Ascending aorta (tissue), 2 donors: ENCODE measurements around the gene ARL9. TPM values are rescaled to one million over a fixed set of nuclear protein-coding genes. Genes with fewer than 3 reads are reported as not detected.

Source experiments
- DNase-seq, 2 donors: peaks; one replicate each; pipeline ENCODE4 v3.0.0-alpha.2; 2019; ENCODE audit warnings: low spot score in 2 of 2
- H3K27ac ChIP-seq, 2 donors: fragments of 200-600 bp; sonication (generic); one replicate each; pipeline ENCODE4 v1.5.1; 2016 to 2017; ENCODE audit warnings: mild to moderate bottlenecking in 1 of 2
- H3K27me3 ChIP-seq: fragments of 200-600 bp; sonication (generic); one replicate; pipeline ENCODE4 v1.5.1; 2017
- H3K36me3 ChIP-seq, 2 donors: fragments of 200-600 bp; sonication (generic); one replicate each; pipeline ENCODE4 v1.5.1; 2016
- H3K4me1 ChIP-seq, 2 donors: fragments of 200-600 bp; sonication (generic); one replicate each; pipeline ENCODE4 v1.5.1; 2016 to 2017; ENCODE audit warnings: mild to moderate bottlenecking in 1 of 2
- H3K4me3 ChIP-seq, 2 donors: fragments of 200-600 bp; sonication (generic); one replicate each; pipeline ENCODE4 v1.5.1; 2016 to 2017; ENCODE audit warnings: mild to moderate bottlenecking in 1 of 2
- H3K9me3 ChIP-seq, 2 donors: fragments of 200-600 bp; sonication (generic); one replicate each; pipeline ENCODE4 v1.5.1; 2016
- CTCF ChIP-seq, 3 experiments: fragments of 200-600 bp in 2 of 3; fragments of 450-650 bp in 1 of 3; sonication (generic) in 2 of 3; IDR thresholded peaks; one replicate each; pipeline ENCODE4 v1.5.1; 2016 to 2019; ENCODE audit warnings: antibody characterized with exemption in 3 of 3, mild to moderate bottlenecking in 1 of 3, moderate library complexity in 1 of 3
- intact Hi-C: fragments of 100-400 bp; cut with DNase I; formaldehyde crosslinking; loops from one replicate; pipeline ENCODE4 v1.15.1; 2023
- total RNA-seq: library from RNA; depleted of rRNA; stranded (reverse); fragments of >200 nt; gene quantifications from one replicate; pipeline ENCODE4 v1.1.0, GENCODE V29; 2016

Gene ARL9
- total RNA-seq, 1 donor from 2014 or later, result not detected

- Histone ChIP-seq H3K4me1 (no peaks in the 10 kb centered on the region), H3K27ac (no peak overlapping the region)
These were observed 39.1 kb downstream of the ARL9 start for GRCh38 chr4:56544573-56545131.

GRCh38 chr4:56550642-56551041 is 45.1 kb downstream of the ARL9 start:
- no peak for DNase-seq
- Histone ChIP-seq H3K36me3 (no peaks in the 10 kb centered on the region), H3K9me3 (no peaks in the 10 kb centered on the region), H3K27ac (no peak overlapping the region), H3K27me3 (no peaks in the 10 kb centered on the region), H3K4me1 (no peaks in the 10 kb centered on the region), H3K4me3 (no peak overlapping the region)
- TF ChIP-seq CTCF (IDR thresholded peaks at IDR 0.05), result no peak
- intact Hi-C loops, result no loop called here

More at GRCh38 chr4:56544573-56545131, 39.1 kb downstream of the ARL9 start:
- no peaks in the 10 kb centered on the region for H3K9me3 ChIP-seq
- DNase-seq, result peak; percentile 14 to 89
- H3K36me3 ChIP-seq, result no peaks in the 10 kb centered on the region
- H3K27me3 ChIP-seq, result no peaks in the 10 kb centered on the region
- intact Hi-C loops, result loop anchor here (1.0 to 5.0 kb wide), 6 partner anchors 14 to 597 kb away; partner anchors contain the start of genes CEP135, PAICS and SRP72
- peak overlapping the region; percentile 7 to 60 for H3K4me3 ChIP-seq
- TF ChIP-seq CTCF (IDR thresholded peaks at IDR 0.05), result peak; percentile 84 to 99 (median 98)

- intact Hi-C loops, result no loop called here
- no peaks in the 10 kb centered on the region for H3K4me1 ChIP-seq
- DNase-seq, result no peak
- no peak overlapping the region for H3K4me3 ChIP-seq
- H3K9me3 ChIP-seq, result no peaks in the 10 kb centered on the region
- no peak for TF ChIP-seq CTCF (IDR thresholded peaks at IDR 0.05)
- H3K27ac ChIP-seq, result no peak overlapping the region
- H3K27me3 ChIP-seq, result no peaks in the 10 kb centered on the region
- no peaks in the 10 kb centered on the region for H3K36me3 ChIP-seq
These were observed 45.9 kb downstream of the ARL9 start for GRCh38 chr4:56551516-56551915.

GRCh38 chr4:56552273-56552672 is 46.7 kb downstream of the ARL9 start:
- Histone ChIP-seq H3K27me3 (no peaks in the 10 kb centered on the region), H3K4me1 (no peaks in the 10 kb centered on the region), H3K36me3 (no peaks in the 10 kb centered on the region), H3K9me3 (no peaks in the 10 kb centered on the region), H3K4me3 (no peak overlapping the region), H3K27ac (no peak overlapping the region)
- DNase-seq, result no peak
- intact Hi-C loops, result no loop called here
- no peak for TF ChIP-seq CTCF (IDR thresholded peaks at IDR 0.05)

- intact Hi-C loops, result no loop called here
- DNase-seq, result no peak
- TF ChIP-seq CTCF (IDR thresholded peaks at IDR 0.05), result no peak
These were observed 64.5 kb downstream of the ARL9 start for GRCh38 chr4:56570041-56570440.

More at GRCh38 chr4:56570041-56570440, 64.5 kb downstream of the ARL9 start:
- H3K36me3 ChIP-seq, result no peaks in the 10 kb centered on the region
- H3K4me3 ChIP-seq, result no peak overlapping the region
- H3K9me3 ChIP-seq, result no peaks in the 10 kb centered on the region
- H3K4me1 ChIP-seq, result no peaks in the 10 kb centered on the region
- no peak overlapping the region for H3K27ac ChIP-seq
- no peaks in the 10 kb centered on the region for H3K27me3 ChIP-seq

Other genes with a start within 250 kb of the ARL9 start
- 4.0 TPM for gene AASDH, start 118.3 kb upstream of the ARL9 start, total RNA-seq
- gene PPAT, start 70.2 kb upstream of the ARL9 start, total RNA-seq, result 3.6 TPM
- gene PAICS, start 69.5 kb upstream of the ARL9 start, total RNA-seq, result 9.6 TPM
- 89.4 TPM for gene SRP72, start 38.2 kb upstream of the ARL9 start, total RNA-seq
- 54.2 TPM for gene HOPX, start 175.5 kb downstream of the ARL9 start, total RNA-seq